ENCODE data around the gene UCK1.
"Not testable (repeated sequence)": the region's sequence is repeated elsewhere in the genome, so short reads cannot be mapped to it uniquely, and the experiment has no call there.

The UCK1 gene

DNA sequence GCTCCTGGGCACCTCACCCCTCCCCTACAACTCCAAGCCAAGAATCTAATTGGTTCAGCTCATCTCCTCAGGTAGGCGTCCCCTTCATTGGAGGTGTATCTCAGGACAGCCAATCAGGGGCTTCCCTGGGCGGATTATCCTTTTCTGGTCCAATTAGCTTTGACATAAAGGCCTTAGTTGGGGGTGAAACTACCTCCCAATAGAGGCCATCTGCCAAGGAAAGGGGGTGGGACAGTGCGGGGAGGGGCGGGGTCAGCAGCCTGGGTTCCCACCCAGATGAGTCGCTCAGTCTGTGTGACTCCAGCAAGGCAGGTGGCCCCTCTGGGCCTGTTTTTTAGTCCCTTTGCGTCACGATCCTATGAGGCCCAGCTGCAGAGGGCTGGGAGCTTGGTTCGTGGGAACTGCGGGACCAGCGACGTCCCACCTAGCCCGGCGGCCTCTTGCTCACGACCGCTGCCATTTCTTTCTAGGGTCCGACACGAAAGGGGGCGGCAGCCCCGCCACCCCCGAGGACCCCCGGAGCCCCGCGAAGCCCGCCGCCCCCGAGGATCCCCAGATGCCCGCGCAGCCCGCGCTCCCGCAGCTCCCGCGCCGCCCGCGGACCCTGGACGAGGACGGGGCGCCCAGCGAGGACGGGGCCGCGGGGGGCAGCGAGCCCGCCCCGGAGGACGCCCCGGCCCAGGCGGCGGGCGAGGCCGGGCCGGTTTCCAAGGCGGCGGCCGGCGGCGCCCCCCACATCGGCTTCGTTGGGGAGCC is 23.2 kb upstream of the UCK1 start:
- peak; percentile 37 for DNase-seq (ENCODE audit: low spot score)

DNA sequence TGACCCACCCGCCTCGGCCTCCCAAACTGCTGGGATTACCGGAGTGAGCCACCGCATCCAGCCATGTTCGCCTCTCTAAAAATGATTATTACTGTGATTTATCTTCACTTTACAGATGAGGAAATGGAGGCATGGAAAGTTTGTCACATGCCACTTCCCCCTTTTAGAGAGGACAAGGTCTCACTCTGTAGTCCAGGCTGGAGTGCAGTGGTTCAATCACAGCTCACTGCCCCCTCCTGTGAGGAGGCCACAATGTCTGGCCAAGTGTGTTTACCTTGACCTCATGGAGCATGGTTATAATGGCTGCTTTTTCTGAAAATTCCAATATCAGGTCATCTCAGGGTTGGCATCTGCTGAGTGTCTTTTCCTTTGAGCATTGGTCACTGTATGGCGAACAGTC is 21.0 kb upstream of the UCK1 start:
- DNase-seq (ENCODE audit: low spot score), result no peak

DNA sequence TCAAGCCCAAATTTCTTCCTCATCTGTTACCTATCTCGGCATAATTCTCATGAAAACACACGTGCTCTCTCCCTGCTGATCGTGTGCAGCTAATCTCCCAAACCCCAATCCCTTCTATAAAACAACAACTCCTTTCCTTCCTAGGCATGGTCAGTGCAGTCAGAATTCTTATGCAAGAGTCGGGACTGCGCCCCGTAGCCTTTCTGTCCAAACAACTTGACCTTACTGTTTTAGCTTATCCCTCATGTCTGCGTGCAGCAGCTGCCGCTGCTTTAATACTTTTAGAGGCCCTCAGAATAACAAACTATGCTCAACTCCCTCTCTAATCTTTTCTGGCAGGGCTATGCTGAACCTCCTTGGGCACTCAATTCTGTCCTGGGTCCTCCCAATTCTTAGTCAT is 19.4 kb upstream of the UCK1 start:
- not testable (repeated sequence) for DNase-seq (ENCODE audit: low spot score)

DNA sequence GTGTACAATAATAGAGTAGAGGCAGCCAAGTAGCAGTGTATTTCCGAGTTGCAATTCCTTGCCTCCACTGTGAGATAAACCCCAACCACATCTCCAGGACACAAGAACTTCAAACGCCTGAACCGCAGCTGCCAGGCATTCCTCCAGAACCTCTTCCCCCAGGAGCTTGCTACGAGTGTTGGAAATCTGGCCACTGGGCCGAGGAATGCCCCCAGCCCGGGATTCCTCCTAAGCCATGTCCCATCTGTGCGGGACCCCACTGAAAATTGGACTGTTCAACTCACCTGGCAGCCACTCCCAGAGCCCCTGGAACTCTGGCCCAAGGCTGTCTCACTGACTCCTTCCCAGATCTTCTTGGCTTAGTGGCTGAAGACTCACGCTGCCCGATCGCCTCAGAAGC is 18.1 kb upstream of the UCK1 start:
- not testable (repeated sequence) for DNase-seq (ENCODE audit: low spot score)

DNA sequence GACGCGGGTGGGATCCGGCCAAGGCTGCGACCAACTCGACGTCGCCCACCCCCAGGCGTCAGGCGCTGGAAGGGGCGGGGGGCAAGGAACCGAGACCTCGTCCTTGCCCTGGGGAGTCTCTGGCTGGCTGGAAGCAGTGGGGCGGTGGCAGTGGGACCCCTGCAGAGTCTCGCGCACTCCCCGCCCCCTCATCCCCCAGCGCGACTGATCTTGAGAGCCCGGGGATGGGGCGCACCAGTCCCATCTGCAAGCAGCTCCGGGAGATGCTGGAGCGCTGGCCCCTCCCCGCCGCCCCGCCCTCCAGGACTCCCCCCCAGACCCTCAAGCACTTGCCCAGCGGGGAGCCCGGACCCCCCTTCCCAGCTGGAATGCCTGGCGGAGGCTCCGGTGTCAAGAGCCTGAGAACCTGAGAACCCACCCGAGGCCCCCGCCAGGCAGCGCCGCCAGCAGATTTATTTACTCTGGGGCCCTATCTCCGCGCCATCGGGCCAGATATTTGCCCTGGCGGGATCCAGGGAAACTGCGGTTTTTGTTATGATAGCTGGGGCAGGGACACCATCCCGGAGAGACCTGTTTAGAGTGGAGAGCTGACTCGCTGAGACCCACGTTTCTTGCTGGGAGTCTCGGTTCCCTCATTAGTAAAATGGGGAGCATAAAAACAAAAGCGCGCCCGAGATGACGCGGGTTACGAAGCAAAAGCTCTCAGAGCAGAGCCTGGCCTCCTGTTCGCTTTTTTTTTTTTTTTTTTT is 15.4 kb upstream of the UCK1 start:
- peak; percentile 74 for DNase-seq (ENCODE audit: low spot score)

DNA sequence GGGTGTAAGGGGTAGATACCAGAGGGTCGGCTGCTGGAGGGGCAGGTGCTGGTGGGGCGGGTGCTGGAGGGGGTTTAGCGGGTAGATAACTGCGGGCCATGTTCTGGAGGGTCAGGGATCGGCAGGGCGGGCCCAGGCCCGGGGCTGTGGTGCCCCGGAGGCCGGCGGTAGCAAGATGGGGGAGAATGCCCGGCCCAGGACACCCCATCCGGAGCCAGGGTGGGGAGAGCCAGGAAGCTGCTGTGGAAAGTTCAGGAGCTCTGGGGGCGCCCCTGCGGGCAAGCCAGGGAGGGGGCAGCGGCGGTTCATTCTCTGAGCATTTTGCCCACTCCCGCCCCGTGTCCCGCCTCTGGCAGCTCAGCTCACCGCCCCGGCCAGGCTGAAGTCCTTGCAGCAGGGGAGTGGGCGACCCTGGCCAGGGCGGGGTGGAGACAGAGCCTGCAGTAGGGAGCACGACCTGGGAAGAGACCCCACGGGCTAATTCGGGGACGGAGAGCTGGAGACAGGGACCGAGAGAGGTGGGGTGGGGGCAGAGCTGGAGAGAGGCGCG is 14.8 kb upstream of the UCK1 start:
- no peak for DNase-seq (ENCODE audit: low spot score)

DNA sequence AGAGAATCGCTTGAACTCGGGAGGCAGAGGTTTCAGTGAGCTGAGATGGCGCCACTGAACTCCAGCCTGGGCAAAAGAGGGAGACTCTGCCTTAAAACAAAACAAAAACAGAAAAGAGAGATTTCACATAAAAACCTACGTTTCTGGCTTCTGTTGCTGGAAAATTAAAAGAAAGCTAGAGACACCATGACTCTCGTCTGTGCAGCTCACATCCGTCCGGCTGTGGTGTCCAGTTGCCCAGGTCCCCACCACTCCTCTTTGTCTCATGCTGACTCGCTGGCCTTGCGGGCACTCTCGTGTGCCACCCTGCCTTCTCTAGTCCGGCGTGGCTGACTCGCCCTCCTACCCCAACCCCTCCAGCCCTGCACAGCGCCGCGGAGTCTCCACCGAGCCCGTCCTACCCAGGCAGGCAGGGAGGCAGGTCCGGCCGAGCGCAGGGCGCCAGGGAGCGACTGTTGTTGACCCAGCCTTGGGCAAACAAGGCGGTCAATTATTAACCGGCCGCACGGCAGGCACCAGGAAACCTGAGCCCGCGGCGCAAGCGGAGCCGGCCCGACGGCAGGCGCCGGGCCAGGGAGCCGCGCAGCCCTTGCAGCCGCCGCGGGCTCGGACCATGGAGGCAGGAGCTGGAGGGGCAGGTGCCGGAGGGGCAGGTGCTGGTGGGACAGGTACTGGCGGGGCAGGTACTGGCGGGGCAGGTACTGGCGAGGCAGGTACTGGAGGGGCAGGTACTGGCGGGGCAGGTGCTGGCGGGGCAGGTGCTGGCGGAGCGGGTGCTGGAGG is 14.1 kb upstream of the UCK1 start, which contains the start of gene PRRT1B:
TSS of gene PRRT1B (plus strand) at position 521 of the 783 bp plus-strand sequence. CDS start at position 614, 93 bp downstream.
- DNase-seq (ENCODE audit: low spot score), result peak; percentile 79

DNA sequence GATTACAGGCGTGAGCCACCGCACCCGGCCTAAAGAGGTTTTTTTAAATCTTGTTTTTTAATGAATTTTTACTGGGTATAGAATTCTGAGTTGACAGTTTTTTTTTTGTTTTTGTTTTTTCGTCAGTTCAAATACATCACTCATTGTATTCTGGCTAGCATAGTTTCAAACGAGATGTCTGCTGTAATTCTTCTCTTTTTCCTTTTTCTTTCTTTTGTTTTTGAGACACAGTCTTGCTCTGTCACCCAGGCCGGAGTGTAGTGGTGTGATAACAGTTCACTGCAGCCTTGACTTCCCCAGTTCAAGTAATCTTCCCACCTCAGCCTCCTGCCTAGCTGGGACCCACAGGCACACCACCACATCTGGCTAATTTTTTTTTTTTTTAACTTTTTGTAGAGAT is 12.1 kb upstream of the UCK1 start:
- DNase-seq (ENCODE audit: low spot score), result no peak

DNA sequence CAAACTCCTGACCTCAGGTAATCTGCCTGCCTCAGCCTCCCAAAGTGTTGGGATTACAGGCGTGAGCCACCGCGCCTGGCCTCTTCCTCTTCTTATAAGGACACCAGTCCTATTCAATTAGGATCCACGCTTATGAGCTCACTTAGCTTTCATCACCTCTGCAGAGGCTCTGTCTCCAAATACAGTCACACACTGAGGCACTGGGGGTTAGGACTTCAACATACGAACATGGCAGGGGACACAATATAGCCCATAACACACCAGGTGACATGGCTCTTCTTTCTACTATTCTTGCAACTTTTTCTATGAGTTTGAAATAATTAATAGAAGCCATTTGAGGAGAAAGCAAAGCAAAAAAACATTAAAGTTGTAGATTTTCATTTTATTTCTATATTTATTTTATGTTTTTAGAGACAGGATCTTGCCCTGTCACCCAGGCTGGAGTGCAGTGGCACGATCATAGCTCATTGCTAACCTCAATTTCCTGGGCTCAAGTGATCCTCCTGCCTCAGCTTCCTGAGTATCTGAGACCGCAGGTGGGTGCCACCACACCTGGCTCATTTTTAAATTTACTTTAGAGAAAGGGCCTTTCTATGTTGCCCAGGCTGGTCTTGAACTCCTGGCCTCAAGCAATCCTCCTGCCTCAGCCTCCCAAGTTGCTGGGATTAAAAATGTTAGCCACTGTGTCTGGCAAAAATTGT is 8.3 kb upstream of the UCK1 start:
- no peak for DNase-seq (ENCODE audit: low spot score)

DNA sequence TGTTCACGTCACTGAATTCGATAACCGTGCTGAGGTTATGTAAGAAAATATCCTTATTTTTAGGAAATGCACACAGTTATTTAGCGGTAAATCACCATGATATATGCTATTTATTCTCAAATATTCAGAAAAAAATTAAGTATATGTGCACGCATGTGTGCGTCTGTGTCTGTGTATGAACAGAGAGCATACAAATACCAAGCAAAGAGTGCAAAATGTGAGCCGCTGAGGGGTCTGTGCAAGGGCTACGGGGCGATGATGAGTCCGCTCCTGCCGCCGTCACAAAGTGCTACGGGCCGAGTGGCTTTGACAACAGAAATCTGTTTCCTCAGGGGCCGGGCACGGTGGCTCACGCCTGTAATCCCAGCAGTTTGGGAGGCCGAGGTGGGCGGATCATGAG is 6.9 kb upstream of the UCK1 start:
- no peak for DNase-seq (ENCODE audit: low spot score)

DNA sequence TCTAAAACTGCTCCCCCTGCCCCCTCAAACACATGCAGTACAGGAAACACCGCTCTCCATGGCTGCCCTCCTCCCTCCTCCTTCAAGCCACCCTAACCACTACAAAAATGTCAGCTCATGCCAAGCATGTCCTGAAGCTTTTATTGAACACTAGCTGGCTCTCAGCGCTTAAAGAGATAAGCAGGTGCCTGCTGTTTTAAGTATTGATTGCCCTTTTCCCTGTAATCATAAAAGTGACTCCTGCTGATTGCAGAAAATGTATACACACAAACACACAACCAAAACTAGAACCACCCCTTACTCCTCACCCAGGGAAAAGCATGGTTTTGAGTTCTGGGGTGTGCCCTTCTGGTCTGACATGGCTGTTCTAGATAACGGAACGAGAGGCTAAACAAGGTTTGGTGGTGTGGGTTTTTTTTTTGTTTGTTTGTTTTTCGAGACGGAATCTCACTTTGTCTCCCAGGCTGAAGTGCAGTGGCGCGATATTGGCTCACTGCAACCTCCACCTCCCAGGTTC is 3.7 kb upstream of the UCK1 start:
- no peak for DNase-seq (ENCODE audit: low spot score)

DNA sequence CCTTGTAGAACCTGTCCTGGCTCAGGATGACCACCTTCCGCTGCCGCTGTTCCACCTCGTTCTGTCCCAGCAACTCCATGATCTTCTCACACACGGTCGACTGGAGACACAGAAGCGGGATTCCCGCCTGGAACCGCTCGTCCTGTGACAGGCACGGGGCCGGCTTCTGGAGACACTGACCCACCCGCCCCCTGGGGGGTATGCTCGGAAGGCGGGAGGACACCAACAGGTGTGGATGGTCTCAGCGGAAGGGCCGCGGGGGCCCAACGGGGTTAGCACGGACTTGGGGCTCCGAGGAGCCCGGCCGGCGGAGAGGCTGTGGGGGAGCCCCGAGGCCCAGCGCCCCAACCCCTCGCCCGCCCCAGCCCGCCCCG is 530 bp downstream of the UCK1 start:
- peak; percentile 82 for DNase-seq (ENCODE audit: low spot score)

DNA sequence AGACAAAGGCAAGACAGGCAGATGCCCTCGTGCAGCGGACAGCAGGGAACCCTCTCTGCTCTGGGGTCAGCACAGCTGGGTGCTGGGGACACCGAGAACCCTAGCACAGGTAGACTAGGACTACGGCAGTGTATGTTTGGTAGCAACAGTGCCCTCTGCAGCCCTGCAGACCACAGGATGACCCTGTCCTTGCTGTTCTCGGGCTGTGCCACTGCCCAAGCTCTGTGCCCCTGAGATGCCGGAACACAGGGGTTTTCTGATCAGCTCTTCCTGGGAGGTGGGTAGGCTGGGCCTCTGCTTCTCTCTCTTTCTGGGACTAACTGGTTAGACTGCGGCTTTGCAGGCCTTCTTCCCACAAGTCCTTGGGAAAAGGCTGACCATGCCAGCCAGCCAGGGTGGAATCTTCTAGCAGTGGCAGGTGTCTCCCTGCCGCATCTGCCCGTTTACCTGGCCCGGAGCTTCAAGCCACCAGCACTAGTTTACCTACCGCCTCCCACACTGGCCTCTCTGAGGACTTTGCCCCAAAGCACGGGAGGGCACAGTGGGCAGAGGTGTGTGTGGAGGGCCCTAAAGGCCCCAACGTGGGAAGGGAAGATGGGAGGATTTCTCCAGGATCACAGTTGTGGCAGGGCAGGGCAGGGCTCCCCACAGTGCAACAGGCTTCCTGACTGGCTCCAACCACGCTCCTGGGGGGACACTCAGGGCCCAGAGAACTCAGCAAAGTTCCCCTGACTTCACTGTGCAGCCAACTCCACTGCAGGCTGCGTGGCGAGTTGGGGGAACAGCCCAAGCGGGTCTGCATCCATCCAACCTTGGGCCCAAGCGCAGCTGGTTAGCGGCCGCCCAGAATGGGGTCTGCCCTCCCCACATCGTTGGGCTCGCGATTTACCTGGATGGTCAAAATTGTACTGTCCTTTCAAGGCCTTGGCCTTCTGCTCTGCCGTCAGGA is 1.2 kb downstream of the UCK1 start:
- no peak for DNase-seq (ENCODE audit: low spot score)

DNA sequence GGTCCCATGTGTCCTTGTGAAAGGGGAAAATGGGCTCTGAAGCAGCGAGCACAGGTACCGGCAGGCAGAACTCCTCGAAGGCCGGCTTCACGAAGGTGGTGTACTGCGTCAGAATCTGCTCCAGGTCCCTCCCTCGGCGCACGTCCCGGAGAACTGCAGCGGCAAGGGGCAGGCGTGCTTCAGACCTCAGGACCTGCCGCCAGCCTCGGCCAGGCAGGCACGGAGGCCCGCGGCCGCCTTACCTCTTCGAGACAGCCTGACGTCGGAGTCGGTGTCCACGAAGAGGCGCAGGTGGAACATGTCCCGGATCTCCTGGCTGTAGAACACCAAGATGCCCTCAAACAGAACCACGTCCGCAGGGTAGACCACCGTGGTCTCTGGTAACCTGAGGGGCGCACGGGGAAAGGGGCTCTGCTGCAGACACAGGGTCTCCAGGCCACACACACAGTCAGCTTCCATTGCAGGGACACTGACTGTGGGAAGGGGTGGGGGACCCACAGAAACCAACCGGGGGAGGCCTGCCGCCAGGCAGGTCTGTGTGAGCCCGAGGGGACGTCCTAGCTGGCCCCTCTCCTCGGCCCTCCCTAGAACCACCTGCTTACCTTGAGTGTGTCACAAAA is 2.1 kb downstream of the UCK1 start:
- DNase-seq (ENCODE audit: low spot score), result no peak

DNA sequence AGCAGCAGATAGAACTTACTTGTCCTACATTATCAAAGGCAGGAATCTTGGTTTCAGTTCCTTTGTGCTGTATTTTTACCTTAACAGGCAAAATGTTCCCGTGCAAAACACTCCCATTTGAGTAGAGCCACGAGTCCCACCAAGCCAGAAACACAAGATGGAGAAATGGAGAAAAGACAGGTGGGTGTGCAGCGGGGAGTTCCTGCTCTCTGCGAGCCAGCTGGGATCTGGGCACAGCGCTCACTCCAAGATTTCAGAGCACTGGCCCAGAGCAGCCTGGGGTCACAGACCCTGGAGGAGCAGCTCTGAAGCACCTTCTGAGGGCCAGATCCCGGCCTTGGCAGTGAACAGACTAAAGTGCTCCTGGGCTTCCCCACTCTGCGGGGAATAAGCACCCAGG is 2.9 kb downstream of the UCK1 start:
- no peak for DNase-seq (ENCODE audit: low spot score)

DNA sequence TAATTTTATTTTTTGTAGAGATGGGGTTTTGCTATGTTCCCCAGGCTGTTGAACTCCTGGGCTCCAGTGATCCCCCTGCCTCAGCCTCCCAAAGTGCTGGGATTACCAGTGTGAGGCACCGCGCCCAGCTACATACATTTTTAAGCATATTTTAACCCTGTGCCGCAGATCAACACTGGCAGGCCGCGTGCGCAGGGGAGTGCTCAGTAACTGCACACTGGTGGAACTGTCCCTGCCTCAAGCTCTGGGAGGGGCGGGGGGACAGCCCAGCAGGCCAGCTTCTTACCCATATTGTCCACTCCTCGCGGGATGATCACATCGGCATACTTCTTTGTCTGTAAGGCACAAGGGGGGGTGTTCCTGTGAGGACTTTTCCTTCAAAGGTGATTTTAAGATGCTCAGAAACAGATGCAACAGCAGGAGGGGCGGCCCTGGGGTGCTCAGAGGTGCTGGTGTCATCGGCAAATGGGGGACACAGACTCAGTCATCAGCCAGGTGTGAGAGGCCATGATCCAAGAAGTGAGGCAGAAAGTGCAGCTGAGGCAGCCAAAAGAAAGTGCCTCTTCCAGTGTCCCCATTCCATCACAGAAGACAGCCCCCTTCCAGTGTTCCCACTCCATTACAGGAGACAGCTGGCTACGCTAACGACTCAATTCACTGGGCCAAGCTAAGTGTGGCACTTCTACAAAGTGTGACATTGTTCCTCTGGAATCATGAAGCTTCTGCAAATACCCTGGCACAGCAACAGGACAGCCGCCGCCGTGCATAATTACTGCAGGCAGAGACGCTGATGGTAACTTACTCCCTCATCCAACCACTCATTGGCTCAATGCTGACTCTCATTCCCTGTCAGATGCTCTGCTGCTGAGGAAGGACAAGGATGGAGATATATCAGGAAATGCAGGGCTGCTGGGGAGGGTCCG is 5.2 kb downstream of the UCK1 start:
- no peak for DNase-seq (ENCODE audit: low spot score)

DNA sequence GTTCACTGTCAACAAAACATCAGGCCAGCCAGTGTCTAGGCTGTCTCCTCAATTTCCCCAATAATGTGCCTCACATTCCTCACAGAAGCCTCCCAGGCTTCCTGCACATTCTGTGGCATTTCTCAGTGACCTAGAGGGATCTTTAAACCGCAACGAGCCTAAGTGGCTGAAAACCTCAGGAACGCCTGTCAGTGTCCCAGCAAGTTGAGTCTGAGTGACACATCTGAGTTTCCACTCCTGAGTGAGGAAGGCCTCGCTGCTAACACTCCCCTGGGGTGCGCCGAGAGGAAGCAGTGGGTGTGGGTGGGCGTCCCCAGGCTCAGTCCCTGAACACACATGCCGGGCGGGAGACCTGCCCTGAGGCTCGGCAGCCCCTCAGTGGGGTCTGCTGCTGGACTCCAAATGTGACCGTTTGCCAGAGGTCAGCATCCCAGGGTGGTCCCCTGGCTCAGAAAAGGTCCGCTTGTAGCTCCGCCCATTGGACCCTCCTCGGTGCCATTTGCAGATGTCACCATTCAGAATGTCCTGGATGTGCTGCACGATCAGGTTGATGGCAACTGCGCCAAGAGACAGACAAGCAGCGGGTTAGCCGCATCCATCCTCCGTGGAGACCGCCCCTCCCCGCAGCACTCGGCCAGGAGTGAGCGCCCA is 6.3 kb downstream of the UCK1 start:
- no peak for DNase-seq (ENCODE audit: low spot score)

Data from iPS-NIHi11 (cell line).